HepG2 (cell line): ENCODE data around the gene PTGIS. TPM values are rescaled to one million over a fixed set of nuclear protein-coding genes. Genes with fewer than 3 reads are reported as not detected.
A peak's percentile ranks its signal among the peaks of the same experiment; 100 is the strongest.

Source experiments
- CBFB ChIP-seq: sonication (generic); formaldehyde crosslinking; IDR thresholded peaks from 2 replicates; pipeline ENCODE4 v1.4.0; 2020; ENCODE audit warnings: missing genetic modification reagents
- FOXC1 ChIP-seq: sonication (generic); formaldehyde crosslinking; IDR thresholded peaks from 2 replicates; pipeline ENCODE4 v1.8.0; 2022; ENCODE audit warnings: mild to moderate bottlenecking, missing genetic modification reagents, borderline replicate concordance
- GATAD2A ChIP-seq: IDR thresholded peaks from 2 replicates; pipeline ENCODE4 v1.6.1; 2016
- HMG20B ChIP-seq: conservative IDR thresholded peaks from 2 replicates; pipeline ENCODE4 v1.6.1; 2016; ENCODE audit warnings: missing genetic modification reagents, missing compliant biosample characterization
- PAX8 ChIP-seq: sonication (generic); formaldehyde crosslinking; IDR thresholded peaks from 2 replicates; pipeline ENCODE4 v1.8.0; 2022; ENCODE audit warnings: mild to moderate bottlenecking, missing genetic modification reagents, borderline replicate concordance
- SETDB1 ChIP-seq: sonication (generic); formaldehyde crosslinking; IDR thresholded peaks from 2 replicates; pipeline ENCODE4 v1.5.1; 2020; ENCODE audit warnings: missing genetic modification reagents, mild to moderate bottlenecking, borderline replicate concordance
- SIN3B ChIP-seq: fragments of 150-350 bp; IDR thresholded peaks from 2 replicates; pipeline ENCODE4 v1.6.1; 2014; ENCODE audit warnings: low read length
- ZMYM3 ChIP-seq: sonication (generic); formaldehyde crosslinking; IDR thresholded peaks from 2 replicates; pipeline ENCODE4 v1.5.1; 2020; ENCODE audit warnings: mild to moderate bottlenecking, missing genetic modification reagents
- ZNF263 ChIP-seq: sonication (generic); formaldehyde crosslinking; IDR thresholded peaks from 2 replicates; pipeline ENCODE4 v1.4.0; 2020; ENCODE audit warnings: missing genetic modification reagents
- ZNF34 ChIP-seq: sonication (generic); formaldehyde crosslinking; IDR thresholded peaks from 2 replicates; pipeline ENCODE4 v1.4.0; 2020; ENCODE audit warnings: mild to moderate bottlenecking, missing genetic modification reagents, borderline replicate concordance
- ZNF460 ChIP-seq: sonication (generic); formaldehyde crosslinking; IDR thresholded peaks from 2 replicates; pipeline ENCODE4 v1.5.1; 2020; ENCODE audit warnings: missing genetic modification reagents, mild to moderate bottlenecking, borderline replicate concordance
- ZNF484 ChIP-seq: sonication (generic); formaldehyde crosslinking; IDR thresholded peaks from 2 replicates; pipeline ENCODE4 v1.5.1; 2020; ENCODE audit warnings: mild to moderate bottlenecking, low read depth, missing genetic modification reagents, borderline replicate concordance
- ZNF550 ChIP-seq: sonication (generic); formaldehyde crosslinking; IDR thresholded peaks from 2 replicates; pipeline ENCODE4 v1.4.0; 2020; ENCODE audit warnings: mild to moderate bottlenecking, missing genetic modification reagents, borderline replicate concordance
- ZNF616 ChIP-seq: sonication (generic); formaldehyde crosslinking; IDR thresholded peaks from 2 replicates; pipeline ENCODE4 v1.5.0; 2020; ENCODE audit warnings: low read depth, mild to moderate bottlenecking, missing genetic modification reagents
- ZNF747 ChIP-seq: sonication (generic); formaldehyde crosslinking; IDR thresholded peaks from 2 replicates; pipeline ENCODE4 v1.8.1; 2023; ENCODE audit warnings: missing genetic modification reagents, mild to moderate bottlenecking, borderline replicate concordance
- ZNF841 ChIP-seq: sonication (generic); formaldehyde crosslinking; IDR thresholded peaks from 2 replicates; pipeline ENCODE4 v1.8.1; 2023; ENCODE audit warnings: missing genetic modification reagents, borderline replicate concordance
- polyA plus RNA-seq, 8 experiments: library from polyadenylated mRNA; depleted of rRNA in 3 of 8; stranded (reverse) in 7 of 8; unstranded in 1 of 8; fragments of >200 nt; fragmentation: Illumina TruSeq in 4 of 8; extraction: Trizol in 4 of 8; gene quantifications; 2 replicates each; pipeline versions ENCODE4 v1.2.1 to v1.2.3, GENCODE V29; 2011 to 2016; ENCODE audit warnings: low read depth in 4 of 8, missing spikeins in 1 of 8, mixed read lengths in 1 of 8; ENCODE audit not compliant: insufficient read depth in 1 of 8
- total RNA-seq, 5 experiments: library from RNA; depleted of rRNA; stranded (reverse); fragments of >200 nt; fragmentation: Illumina TruSeq; extraction: Trizol; gene quantifications; 2 replicates each; pipeline ENCODE4 v1.2.3, GENCODE V29; 2016; ENCODE audit warnings: low read depth in 1 of 5
- TF ChIP-seq, protein P1 (sequence below): sonication (generic); formaldehyde crosslinking; IDR thresholded peaks from 2 replicates; pipeline ENCODE4 v1.4.0; 2020; ENCODE audit warnings: missing genetic modification reagents
- TF ChIP-seq, protein P2 (sequence below): sonication (generic); formaldehyde crosslinking; IDR thresholded peaks from 2 replicates; pipeline ENCODE4 v1.4.0; 2020; ENCODE audit warnings: low read depth, mild to moderate bottlenecking, missing genetic modification reagents
- TF ChIP-seq, protein P3 (sequence below), 2 experiments: sonication (generic) in 1 of 2; formaldehyde crosslinking in 1 of 2; IDR thresholded peaks; 2 replicates each; pipeline versions ENCODE4 v1.4.0 to v1.6.1; 2016 to 2020; ENCODE audit warnings: borderline replicate concordance in 1 of 2, low read depth in 1 of 2, mild to moderate bottlenecking in 1 of 2, missing genetic modification reagents in 1 of 2
- TF ChIP-seq, protein P4 (sequence below): sonication (generic); formaldehyde crosslinking; IDR thresholded peaks from 2 replicates; pipeline ENCODE4 v1.4.0; 2020; ENCODE audit warnings: missing genetic modification reagents

Gene PTGIS
- total and polyA plus RNA-seq, 2 of the 13 experiments (the other 11 are each of a cell fraction or from before 2014, with no cell fraction given), result not detected

DNA sequence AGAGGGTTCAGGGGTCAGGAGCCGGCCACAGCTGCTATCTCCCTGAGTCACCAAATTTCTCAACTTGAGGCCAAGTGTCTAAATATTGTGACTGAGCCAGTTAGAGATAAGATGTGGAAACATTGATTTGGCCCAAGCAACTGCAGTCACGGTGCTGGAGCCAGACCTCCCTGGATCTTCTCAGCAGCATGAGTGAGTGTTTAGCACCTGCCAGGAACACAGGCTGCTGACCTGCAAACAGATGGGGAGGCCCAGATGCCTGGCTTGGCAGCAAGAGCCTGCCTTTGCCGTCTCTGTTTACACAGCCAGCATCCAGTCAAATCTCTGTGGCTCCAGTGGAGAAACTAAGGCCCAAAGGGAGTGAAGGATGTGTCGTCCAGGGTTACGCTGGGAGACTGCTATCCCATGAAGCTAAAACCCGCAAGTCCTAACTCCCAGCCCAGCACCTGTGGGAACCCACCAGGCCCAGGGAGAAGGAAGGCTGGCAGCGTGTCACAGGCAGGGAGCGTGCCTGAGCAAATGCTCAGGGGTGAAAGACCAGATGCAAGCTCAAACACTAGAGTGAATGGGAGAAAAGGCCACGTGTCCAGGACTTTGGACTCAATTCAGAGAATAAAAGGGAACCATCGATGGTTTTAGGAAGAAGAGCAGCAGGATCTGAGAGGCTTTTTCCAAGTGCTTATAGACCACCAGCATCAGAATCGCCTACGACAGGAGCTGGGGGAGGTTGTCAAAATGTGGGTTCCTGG, 15.9 kb upstream of the PTGIS start (continued):
- TF ChIP-seq ZNF34 (CRISPR knock-in tag), result peak; percentile 85; the same call in 1 of the 2 replicates
- peak; percentile 92 for TF ChIP-seq FOXC1
- TF ChIP-seq ZNF484 (CRISPR knock-in tag), result no peak
- TF ChIP-seq ZNF460, result peak; percentile 56; the same call in 1 of the 2 replicates
- 0 out of 2 replicates have a peak, but pooled peaks have one; percentile 55 for TF ChIP-seq PAX8 (CRISPR knock-in tag)
- TF ChIP-seq SIN3B, result no peak
- TF ChIP-seq ZNF841 (CRISPR knock-in tag), result no peak
- TF ChIP-seq, protein P1, sequence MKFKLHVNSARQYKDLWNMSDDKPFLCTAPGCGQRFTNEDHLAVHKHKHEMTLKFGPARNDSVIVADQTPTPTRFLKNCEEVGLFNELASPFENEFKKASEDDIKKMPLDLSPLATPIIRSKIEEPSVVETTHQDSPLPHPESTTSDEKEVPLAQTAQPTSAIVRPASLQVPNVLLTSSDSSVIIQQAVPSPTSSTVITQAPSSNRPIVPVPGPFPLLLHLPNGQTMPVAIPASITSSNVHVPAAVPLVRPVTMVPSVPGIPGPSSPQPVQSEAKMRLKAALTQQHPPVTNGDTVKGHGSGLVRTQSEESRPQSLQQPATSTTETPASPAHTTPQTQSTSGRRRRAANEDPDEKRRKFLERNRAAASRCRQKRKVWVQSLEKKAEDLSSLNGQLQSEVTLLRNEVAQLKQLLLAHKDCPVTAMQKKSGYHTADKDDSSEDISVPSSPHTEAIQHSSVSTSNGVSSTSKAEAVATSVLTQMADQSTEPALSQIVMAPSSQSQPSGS, result peak; percentile 87; the same call in 1 of the 2 replicates
- TF ChIP-seq HMG20B, result peak; percentile 74
- peak; percentile 82 for TF ChIP-seq CBFB (CRISPR knock-in tag)
- peak; percentile 92 for TF ChIP-seq ZMYM3 (CRISPR knock-in tag)
- TF ChIP-seq ZNF747 (CRISPR knock-in tag), result peak; percentile 79
- TF ChIP-seq ZNF550, result 0 out of 2 replicates have a peak, but pooled peaks have one; percentile 71
- TF ChIP-seq SETDB1 (CRISPR knock-in tag), result no peak
- TF ChIP-seq, protein P2, sequence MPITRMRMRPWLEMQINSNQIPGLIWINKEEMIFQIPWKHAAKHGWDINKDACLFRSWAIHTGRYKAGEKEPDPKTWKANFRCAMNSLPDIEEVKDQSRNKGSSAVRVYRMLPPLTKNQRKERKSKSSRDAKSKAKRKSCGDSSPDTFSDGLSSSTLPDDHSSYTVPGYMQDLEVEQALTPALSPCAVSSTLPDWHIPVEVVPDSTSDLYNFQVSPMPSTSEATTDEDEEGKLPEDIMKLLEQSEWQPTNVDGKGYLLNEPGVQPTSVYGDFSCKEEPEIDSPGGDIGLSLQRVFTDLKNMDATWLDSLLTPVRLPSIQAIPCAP (CRISPR knock-in tag), result no peak
- TF ChIP-seq, protein P3, sequence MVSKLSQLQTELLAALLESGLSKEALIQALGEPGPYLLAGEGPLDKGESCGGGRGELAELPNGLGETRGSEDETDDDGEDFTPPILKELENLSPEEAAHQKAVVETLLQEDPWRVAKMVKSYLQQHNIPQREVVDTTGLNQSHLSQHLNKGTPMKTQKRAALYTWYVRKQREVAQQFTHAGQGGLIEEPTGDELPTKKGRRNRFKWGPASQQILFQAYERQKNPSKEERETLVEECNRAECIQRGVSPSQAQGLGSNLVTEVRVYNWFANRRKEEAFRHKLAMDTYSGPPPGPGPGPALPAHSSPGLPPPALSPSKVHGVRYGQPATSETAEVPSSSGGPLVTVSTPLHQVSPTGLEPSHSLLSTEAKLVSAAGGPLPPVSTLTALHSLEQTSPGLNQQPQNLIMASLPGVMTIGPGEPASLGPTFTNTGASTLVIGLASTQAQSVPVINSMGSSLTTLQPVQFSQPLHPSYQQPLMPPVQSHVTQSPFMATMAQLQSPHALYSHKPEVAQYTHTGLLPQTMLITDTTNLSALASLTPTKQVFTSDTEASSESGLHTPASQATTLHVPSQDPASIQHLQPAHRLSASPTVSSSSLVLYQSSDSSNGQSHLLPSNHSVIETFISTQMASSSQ (IDR thresholded peaks at IDR 0.05; ENCODE audit: low read depth), result no peak; the same call in none of the 2 replicates
- TF ChIP-seq, protein P3 (CRISPR knock-in tag; IDR thresholded peaks at IDR 0.05; ENCODE audit: borderline replicate concordance), result peak; percentile 72; the same call in 1 of the 2 replicates
- TF ChIP-seq GATAD2A (CRISPR knock-in tag), result peak; percentile 88
- TF ChIP-seq ZNF616 (CRISPR knock-in tag), result peak; percentile 89
- TF ChIP-seq ZNF263, result peak; percentile 64; the same call in 1 of the 2 replicates
- TF ChIP-seq, protein P4, sequence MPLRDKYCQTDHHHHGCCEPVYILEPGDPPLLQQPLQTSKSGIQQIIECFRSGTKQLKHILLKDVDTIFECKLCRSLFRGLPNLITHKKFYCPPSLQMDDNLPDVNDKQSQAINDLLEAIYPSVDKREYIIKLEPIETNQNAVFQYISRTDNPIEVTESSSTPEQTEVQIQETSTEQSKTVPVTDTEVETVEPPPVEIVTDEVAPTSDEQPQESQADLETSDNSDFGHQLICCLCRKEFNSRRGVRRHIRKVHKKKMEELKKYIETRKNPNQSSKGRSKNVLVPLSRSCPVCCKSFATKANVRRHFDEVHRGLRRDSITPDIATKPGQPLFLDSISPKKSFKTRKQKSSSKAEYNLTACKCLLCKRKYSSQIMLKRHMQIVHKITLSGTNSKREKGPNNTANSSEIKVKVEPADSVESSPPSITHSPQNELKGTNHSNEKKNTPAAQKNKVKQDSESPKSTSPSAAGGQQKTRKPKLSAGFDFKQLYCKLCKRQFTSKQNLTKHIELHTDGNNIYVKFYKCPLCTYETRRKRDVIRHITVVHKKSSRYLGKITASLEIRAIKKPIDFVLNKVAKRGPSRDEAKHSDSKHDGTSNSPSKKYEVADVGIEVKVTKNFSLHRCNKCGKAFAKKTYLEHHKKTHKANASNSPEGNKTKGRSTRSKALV (CRISPR knock-in tag), result peak; percentile 76; the same call in 1 of the 2 replicates
